BE2C (cell line): Measurements from ENCODE around the gene INVS.

ENCODE experiments used
- DNase-seq: peaks from one replicate; pipeline ENCODE4 v3.0.0-alpha.2; 2020
- H3K27me3 ChIP-seq: fragments of 250-450 bp; sonication (Bioruptor Pico); 2 replicates; pipeline ENCODE4 v1.5.1; 2020; ENCODE audit warnings: mild to moderate bottlenecking
- H3K36me3 ChIP-seq: fragments of 250-450 bp; sonication (Bioruptor Pico); 2 replicates; pipeline ENCODE4 v1.5.1; 2020; ENCODE audit warnings: mild to moderate bottlenecking
- H3K4me1 ChIP-seq: fragments of 250-450 bp; sonication (Bioruptor Pico); 2 replicates; pipeline ENCODE4 v1.5.1; 2020
- H3K4me3 ChIP-seq: 2 replicates; pipeline ENCODE4 v1.5.1; 2011; ENCODE audit warnings: low read depth, low read length
- H3K9me3 ChIP-seq: fragments of 250-450 bp; sonication (Bioruptor Pico); 2 replicates; pipeline ENCODE4 v1.5.1; 2020
- CTCF ChIP-seq: IDR thresholded peaks from 2 replicates; pipeline ENCODE4 v1.5.1; 2012; ENCODE audit warnings: mild to moderate bottlenecking, low read depth, low read length

The INVS gene

GRCh38 chr9:100098046-100098886 lies 777 bp upstream of the INVS start:
- no peak for TF ChIP-seq CTCF
- DNase-seq: peak; percentile 53
- H3K4me3 ChIP-seq: peak overlapping the region; percentile 99
- no peaks in the 10 kb centered on the region for H3K4me1 ChIP-seq
- no peaks in the 10 kb centered on the region for H3K9me3 ChIP-seq
- no peaks in the 10 kb centered on the region for H3K27me3 ChIP-seq
- H3K36me3 ChIP-seq: no peaks in the 10 kb centered on the region

DNA sequence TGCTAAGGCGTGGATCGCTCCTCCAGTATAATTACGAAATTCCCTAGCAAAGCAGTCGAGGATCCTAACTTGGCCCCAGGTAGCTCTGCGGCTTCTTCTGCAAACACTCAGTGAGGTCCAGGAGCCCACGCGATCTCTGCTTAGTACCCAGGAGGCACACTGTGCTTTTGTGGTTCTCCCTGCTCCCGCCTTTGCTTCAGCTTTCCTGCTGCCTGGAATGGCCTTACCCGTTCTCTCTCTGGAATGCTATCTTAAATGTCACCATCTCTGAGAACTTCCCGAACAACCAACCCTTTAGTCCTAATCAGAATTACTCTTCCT lies 639 bp downstream of the INVS start:
- H3K36me3 ChIP-seq: peaks cover 4% of the 10 kb centered on the region
- no peaks in the 10 kb centered on the region for H3K4me1 ChIP-seq
- DNase-seq: peak; percentile 32
- no peak for TF ChIP-seq CTCF
- peak overlapping the region; percentile 99 for H3K4me3 ChIP-seq
- H3K9me3 ChIP-seq: no peaks in the 10 kb centered on the region
- H3K27me3 ChIP-seq: no peaks in the 10 kb centered on the region

DNA sequence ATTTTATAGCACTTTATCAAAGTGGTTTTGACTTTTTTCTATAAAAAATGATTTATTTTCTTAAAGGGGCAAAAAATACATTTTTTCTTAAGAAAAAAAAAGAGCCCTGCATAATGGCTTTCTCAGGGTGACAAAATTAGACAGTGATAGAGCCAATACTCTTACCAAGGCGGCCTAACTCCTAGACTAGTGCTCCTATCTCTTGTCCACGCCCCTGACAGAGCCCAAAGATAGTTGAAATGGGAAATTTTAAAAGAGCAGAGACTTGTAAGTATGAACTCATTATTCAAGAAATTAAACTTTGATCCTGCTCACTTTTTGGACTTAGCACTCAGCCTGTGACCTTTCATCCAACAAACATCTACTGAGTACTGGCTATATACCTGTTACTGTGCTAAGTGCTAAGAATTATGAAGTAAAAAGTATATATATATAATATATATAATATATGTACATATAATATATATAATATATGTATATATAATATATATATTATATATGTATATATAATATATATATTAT lies 1.2 kb downstream of the INVS start:
- Histone ChIP-seq H3K36me3 (peaks cover 10% of the 10 kb centered on the region), H3K4me3 (peak overlapping the region; percentile 99), H3K27me3 (no peaks in the 10 kb centered on the region), H3K4me1 (no peaks in the 10 kb centered on the region), H3K9me3 (no peaks in the 10 kb centered on the region)
- no peak for TF ChIP-seq CTCF
- DNase-seq: no peak

DNA sequence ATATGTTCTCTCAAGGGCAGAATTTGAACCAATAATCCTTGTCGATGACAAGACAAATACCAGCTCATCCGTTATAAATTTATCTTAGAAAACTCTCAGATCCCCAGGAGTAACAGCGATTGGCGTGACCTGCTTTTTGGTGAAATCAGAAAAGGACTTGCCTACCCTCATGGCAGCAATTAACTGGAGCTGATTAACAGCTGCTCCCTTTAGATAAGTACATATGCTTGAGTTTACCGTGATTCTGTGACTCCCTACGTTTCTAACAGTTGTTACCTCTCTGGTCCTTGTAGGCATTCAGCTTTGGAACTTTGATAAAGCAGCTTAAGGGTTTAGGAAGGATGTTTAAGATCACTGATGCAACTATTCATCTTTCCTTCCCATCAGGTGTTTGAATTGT lies 2.6 kb downstream of the INVS start:
- no peaks in the 10 kb centered on the region for H3K4me1 ChIP-seq
- H3K36me3 ChIP-seq: peaks cover 20% of the 10 kb centered on the region
- no peak overlapping the region for H3K4me3 ChIP-seq
- DNase-seq: no peak
- no peaks in the 10 kb centered on the region for H3K27me3 ChIP-seq
- H3K9me3 ChIP-seq: no peaks in the 10 kb centered on the region
- TF ChIP-seq CTCF: no peak

GRCh38 chr9:100104314-100104713 lies 5.3 kb downstream of the INVS start:
- Histone ChIP-seq H3K27me3 (no peaks in the 10 kb centered on the region), H3K9me3 (no peaks in the 10 kb centered on the region), H3K36me3 (peaks cover 42% of the 10 kb centered on the region), H3K4me3 (no peak overlapping the region), H3K4me1 (no peaks in the 10 kb centered on the region)
- TF ChIP-seq CTCF: no peak
- no peak for DNase-seq

DNA sequence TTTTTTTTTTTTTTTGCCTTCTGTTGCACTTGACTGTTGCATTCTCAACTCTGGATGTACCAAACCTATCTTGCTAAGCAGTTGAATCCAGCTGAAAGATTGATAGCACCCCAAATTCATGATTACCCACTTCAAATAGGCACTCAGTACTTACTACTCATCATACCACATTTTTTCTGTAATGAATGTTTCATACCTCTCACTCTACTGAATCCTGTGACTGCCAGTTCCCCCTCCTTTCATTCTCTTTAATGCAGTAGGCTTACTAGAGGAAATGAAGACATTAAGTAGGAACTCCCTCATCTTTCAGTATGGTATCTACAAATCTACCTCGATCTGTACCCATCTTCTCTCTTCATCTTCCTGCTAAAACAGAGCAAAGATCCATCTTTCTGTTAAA lies 6.8 kb downstream of the INVS start:
- no peaks in the 10 kb centered on the region for H3K9me3 ChIP-seq
- no peak overlapping the region for H3K4me3 ChIP-seq
- peaks cover 49% of the 10 kb centered on the region for H3K36me3 ChIP-seq
- H3K27me3 ChIP-seq: no peaks in the 10 kb centered on the region
- DNase-seq: no peak
- no peak for TF ChIP-seq CTCF
- H3K4me1 ChIP-seq: no peaks in the 10 kb centered on the region
